ENCODE results near the gene PDIA6.

Gene PDIA6

GRCh38 chr2:10828346-10828745 lies 15.8 kb upstream of the PDIA6 start:
- TF ChIP-seq CTCF (conservative IDR thresholded peaks at IDR 0.05; ENCODE audit: control insufficient read depth, insufficient read depth, low read depth, low read length), result no peak
- no peak overlapping the region for H3K4me3 ChIP-seq (ENCODE audit: control insufficient read depth, low read depth, low read length)
- DNase-seq (ENCODE audit: low read depth), result no peak

- H3K4me3 ChIP-seq (ENCODE audit: control insufficient read depth, low read depth, low read length), result no peak overlapping the region
- no peak for TF ChIP-seq CTCF (conservative IDR thresholded peaks at IDR 0.05; ENCODE audit: control insufficient read depth, insufficient read depth, low read depth, low read length)
These were observed 14.0 kb upstream of the PDIA6 start for GRCh38 chr2:10826625-10827024.

GRCh38 chr2:10826026-10826425 lies 13.4 kb upstream of the PDIA6 start:
- TF ChIP-seq CTCF (conservative IDR thresholded peaks at IDR 0.05; ENCODE audit: control insufficient read depth, insufficient read depth, low read depth, low read length), result no peak
- H3K4me3 ChIP-seq (ENCODE audit: control insufficient read depth, low read depth, low read length), result no peak overlapping the region
- no peak for DNase-seq (ENCODE audit: low read depth)

More at GRCh38 chr2:10826625-10827024, 14.0 kb upstream of the PDIA6 start:
- DNase-seq (ENCODE audit: low read depth), result no peak

- TF ChIP-seq CTCF (conservative IDR thresholded peaks at IDR 0.05; ENCODE audit: control insufficient read depth, insufficient read depth, low read depth, low read length), result no peak
- DNase-seq (ENCODE audit: low read depth), result no peak
- H3K4me3 ChIP-seq (ENCODE audit: control insufficient read depth, low read depth, low read length), result no peak overlapping the region
These were observed 11.6 kb upstream of the PDIA6 start for GRCh38 chr2:10824191-10824590.

- H3K4me3 ChIP-seq (ENCODE audit: control insufficient read depth, low read depth, low read length), result no peak overlapping the region
- TF ChIP-seq CTCF (conservative IDR thresholded peaks at IDR 0.05; ENCODE audit: control insufficient read depth, insufficient read depth, low read depth, low read length), result no peak
- DNase-seq (ENCODE audit: low read depth), result no peak
These were observed 8.6 kb upstream of the PDIA6 start for GRCh38 chr2:10820978-10821695.

- DNase-seq (ENCODE audit: low read depth), result no peak
- TF ChIP-seq CTCF (conservative IDR thresholded peaks at IDR 0.05; ENCODE audit: control insufficient read depth, insufficient read depth, low read depth, low read length), result no peak
- no peak overlapping the region for H3K4me3 ChIP-seq (ENCODE audit: control insufficient read depth, low read depth, low read length)
These were observed 8.0 kb upstream of the PDIA6 start for GRCh38 chr2:10820562-10820961.
